HepG2 (cell line): Measurements from ENCODE around the gene LITAFD. TPM values are rescaled to one million over a fixed set of nuclear protein-coding genes. Genes with fewer than 3 reads are reported as not detected.

Experiments
- HDAC1 ChIP-seq: sonication (generic); formaldehyde crosslinking; IDR thresholded peaks from 2 replicates; pipeline ENCODE4 v1.5.1; 2020; ENCODE audit warnings: mild to moderate bottlenecking, missing genetic modification reagents
- HMGA1 ChIP-seq: sonication (generic); formaldehyde crosslinking; conservative IDR thresholded peaks from 2 replicates; pipeline ENCODE4 v1.4.0; 2020; ENCODE audit warnings: missing genetic modification reagents
- IKZF1 ChIP-seq: fragments of 450-650 bp; IDR thresholded peaks from 2 replicates; pipeline ENCODE4 v1.7.1; 2016
- JARID2 ChIP-seq: sonication (generic); formaldehyde crosslinking; IDR thresholded peaks from 2 replicates; pipeline ENCODE4 v1.8.1; 2023; ENCODE audit warnings: missing genetic modification reagents, inconsistent platforms; ENCODE audit not compliant: insufficient replicate concordance
- NFIB ChIP-seq: sonication (generic); formaldehyde crosslinking; IDR thresholded peaks from 2 replicates; pipeline ENCODE4 v1.9.0; 2021; ENCODE audit warnings: missing genetic modification reagents, mild to moderate bottlenecking, borderline replicate concordance
- NR2F6 ChIP-seq, 2 experiments: IDR thresholded peaks; 2 replicates each; pipeline ENCODE4 v1.6.1; 2016; ENCODE audit warnings: antibody characterized with exemption in 1 of 2, mild to moderate bottlenecking in 1 of 2
- PTBP1 ChIP-seq: fragments of 200-400 bp; formaldehyde crosslinking; IDR thresholded peaks from 2 replicates; pipeline ENCODE4 v1.6.1; 2018; ENCODE audit warnings: low read length, low read depth; ENCODE audit not compliant: poor library complexity, severe bottlenecking
- RBM39 ChIP-seq: fragments of 200-400 bp; formaldehyde crosslinking; IDR thresholded peaks from one replicate; pipeline ENCODE4 v1.6.1; 2018; ENCODE audit warnings: antibody characterized with exemption, mild to moderate bottlenecking, low read depth, low read length; ENCODE audit not compliant: poor library complexity, severe bottlenecking
- RFXANK ChIP-seq: IDR thresholded peaks from 2 replicates; pipeline ENCODE4 v1.6.1; 2016
- SPEN ChIP-seq: sonication (generic); formaldehyde crosslinking; IDR thresholded peaks from 2 replicates; pipeline ENCODE4 v1.5.1; 2020; ENCODE audit warnings: low read depth, mild to moderate bottlenecking, missing genetic modification reagents
- TAF15 ChIP-seq: fragments of 200-400 bp; formaldehyde crosslinking; IDR thresholded peaks from one replicate; pipeline ENCODE4 v1.6.1; 2018; ENCODE audit warnings: mild to moderate bottlenecking, low read depth, low read length; ENCODE audit not compliant: poor library complexity, severe bottlenecking
- XBP1 ChIP-seq: sonication (generic); formaldehyde crosslinking; IDR thresholded peaks from 2 replicates; pipeline ENCODE4 v1.5.0; 2020; ENCODE audit warnings: missing genetic modification reagents
- ZNF24 ChIP-seq: fragments of 450-650 bp; IDR thresholded peaks from 2 replicates; pipeline ENCODE4 v1.6.1; 2017; ENCODE audit warnings: antibody characterized with exemption, mild to moderate bottlenecking
- ZNF33A ChIP-seq: sonication (generic); formaldehyde crosslinking; IDR thresholded peaks from 2 replicates; pipeline ENCODE4 v1.5.1; 2020; ENCODE audit warnings: missing genetic modification reagents, mild to moderate bottlenecking, moderate library complexity, borderline replicate concordance
- ZNF441 ChIP-seq: sonication (generic); formaldehyde crosslinking; IDR thresholded peaks from 2 replicates; pipeline ENCODE4 v1.7.0; 2021; ENCODE audit warnings: missing genetic modification reagents, borderline replicate concordance
- ZNF569 ChIP-seq: sonication (generic); formaldehyde crosslinking; IDR thresholded peaks from 2 replicates; pipeline ENCODE4 v1.5.0; 2020; ENCODE audit warnings: mild to moderate bottlenecking, missing genetic modification reagents, moderate library complexity, borderline replicate concordance
- ZNF616 ChIP-seq: sonication (generic); formaldehyde crosslinking; IDR thresholded peaks from 2 replicates; pipeline ENCODE4 v1.5.0; 2020; ENCODE audit warnings: low read depth, mild to moderate bottlenecking, missing genetic modification reagents
- ZNF709 ChIP-seq: sonication (generic); formaldehyde crosslinking; IDR thresholded peaks from 2 replicates; pipeline ENCODE4 v1.5.0; 2020; ENCODE audit warnings: mild to moderate bottlenecking, missing genetic modification reagents
- ZNF83 ChIP-seq: sonication (generic); formaldehyde crosslinking; IDR thresholded peaks from 2 replicates; pipeline ENCODE4 v1.4.0; 2020; ENCODE audit warnings: missing genetic modification reagents, mild to moderate bottlenecking, borderline replicate concordance
- polyA plus RNA-seq, 8 experiments: library from polyadenylated mRNA; depleted of rRNA in 3 of 8; stranded (reverse) in 7 of 8; unstranded in 1 of 8; fragments of >200 nt; fragmentation: Illumina TruSeq in 4 of 8; extraction: Trizol in 4 of 8; gene quantifications; 2 replicates each; pipeline versions ENCODE4 v1.2.1 to v1.2.3, GENCODE V29; 2011 to 2016; ENCODE audit warnings: low read depth in 4 of 8, missing spikeins in 1 of 8, mixed read lengths in 1 of 8; ENCODE audit not compliant: insufficient read depth in 1 of 8
- total RNA-seq, 5 experiments: library from RNA; depleted of rRNA; stranded (reverse); fragments of >200 nt; fragmentation: Illumina TruSeq; extraction: Trizol; gene quantifications; 2 replicates each; pipeline ENCODE4 v1.2.3, GENCODE V29; 2016; ENCODE audit warnings: low read depth in 1 of 5
- TF ChIP-seq, protein P1 (sequence below): sonication (generic); formaldehyde crosslinking; IDR thresholded peaks from 2 replicates; pipeline ENCODE4 v1.5.1; 2020; ENCODE audit warnings: mild to moderate bottlenecking, moderate library complexity, missing genetic modification reagents
- TF ChIP-seq, protein P2 (sequence below): sonication (generic); formaldehyde crosslinking; IDR thresholded peaks from 2 replicates; pipeline ENCODE4 v1.9.0; 2022; ENCODE audit warnings: low read depth, missing genetic modification reagents
- TF ChIP-seq, protein P3 (sequence below): sonication (generic); formaldehyde crosslinking; IDR thresholded peaks from 2 replicates; pipeline ENCODE4 v1.4.0; 2020; ENCODE audit warnings: low read depth, mild to moderate bottlenecking, missing genetic modification reagents
- TF ChIP-seq, protein P4 (sequence below): sonication (generic); IDR thresholded peaks from 2 replicates; pipeline ENCODE4 v1.6.1; 2016; ENCODE audit warnings: low read depth, borderline replicate concordance
- TF ChIP-seq, protein P5 (sequence below): sonication (generic); formaldehyde crosslinking; IDR thresholded peaks from 2 replicates; pipeline ENCODE4 v1.8.0; 2022; ENCODE audit warnings: low read depth, missing genetic modification reagents

LITAFD gene
- total and polyA plus RNA-seq, 2 of the 13 experiments (the other 11 are each of a cell fraction or from before 2014, with no cell fraction given), result not detected

DNA sequence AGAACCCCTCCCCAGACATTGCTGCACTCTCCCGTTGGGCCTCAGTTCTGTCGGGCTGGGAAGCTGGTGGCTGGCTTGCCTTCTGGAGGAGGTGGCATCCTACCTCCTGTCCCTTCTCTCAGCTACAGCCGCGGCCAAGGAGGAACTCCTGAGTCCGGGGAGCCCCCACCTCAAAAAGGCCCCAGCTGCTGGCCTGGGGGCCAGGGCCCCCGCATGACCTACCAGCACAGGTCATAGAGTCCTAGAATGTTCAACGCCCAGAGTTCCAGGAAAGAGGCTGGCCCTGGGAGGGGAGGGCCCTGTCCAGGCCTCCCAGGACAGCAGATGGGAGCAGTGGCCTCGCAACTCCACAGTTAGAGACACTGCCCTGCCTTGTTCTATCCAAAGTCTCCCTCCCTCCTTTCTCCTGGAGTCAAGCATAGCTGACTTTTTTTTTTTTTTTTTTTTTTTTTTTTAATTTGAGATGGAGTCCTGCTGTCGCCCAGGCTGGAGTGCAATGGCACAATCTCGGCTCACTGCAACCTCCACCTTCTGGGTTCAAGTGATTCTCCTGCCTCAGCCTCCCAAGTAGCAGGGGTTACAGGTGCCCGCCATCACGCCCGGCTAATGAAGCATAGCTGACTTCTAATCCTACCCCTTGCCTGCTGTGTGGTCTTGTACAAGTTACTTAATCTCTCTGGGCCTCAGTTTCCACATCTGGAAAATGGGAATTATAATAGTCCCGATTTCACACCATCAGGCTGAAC, 20.4 kb upstream of the LITAFD start (continued):
- no peak for TF ChIP-seq SPEN (CRISPR knock-in tag)
- TF ChIP-seq, protein P1, sequence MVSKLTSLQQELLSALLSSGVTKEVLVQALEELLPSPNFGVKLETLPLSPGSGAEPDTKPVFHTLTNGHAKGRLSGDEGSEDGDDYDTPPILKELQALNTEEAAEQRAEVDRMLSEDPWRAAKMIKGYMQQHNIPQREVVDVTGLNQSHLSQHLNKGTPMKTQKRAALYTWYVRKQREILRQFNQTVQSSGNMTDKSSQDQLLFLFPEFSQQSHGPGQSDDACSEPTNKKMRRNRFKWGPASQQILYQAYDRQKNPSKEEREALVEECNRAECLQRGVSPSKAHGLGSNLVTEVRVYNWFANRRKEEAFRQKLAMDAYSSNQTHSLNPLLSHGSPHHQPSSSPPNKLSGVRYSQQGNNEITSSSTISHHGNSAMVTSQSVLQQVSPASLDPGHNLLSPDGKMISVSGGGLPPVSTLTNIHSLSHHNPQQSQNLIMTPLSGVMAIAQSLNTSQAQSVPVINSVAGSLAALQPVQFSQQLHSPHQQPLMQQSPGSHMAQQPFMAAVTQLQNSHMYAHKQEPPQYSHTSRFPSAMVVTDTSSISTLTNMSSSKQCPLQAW (CRISPR knock-in tag), result 0 out of 2 replicates have a peak, but pooled peaks have one; percentile 5
- no peak for TF ChIP-seq ZNF441 (CRISPR knock-in tag)
- peak; percentile 58 for TF ChIP-seq TAF15
- TF ChIP-seq IKZF1, result no peak
- no peak for TF ChIP-seq NFIB (CRISPR knock-in tag)
- no peak for TF ChIP-seq ZNF83 (CRISPR knock-in tag)
- TF ChIP-seq, protein P2, sequence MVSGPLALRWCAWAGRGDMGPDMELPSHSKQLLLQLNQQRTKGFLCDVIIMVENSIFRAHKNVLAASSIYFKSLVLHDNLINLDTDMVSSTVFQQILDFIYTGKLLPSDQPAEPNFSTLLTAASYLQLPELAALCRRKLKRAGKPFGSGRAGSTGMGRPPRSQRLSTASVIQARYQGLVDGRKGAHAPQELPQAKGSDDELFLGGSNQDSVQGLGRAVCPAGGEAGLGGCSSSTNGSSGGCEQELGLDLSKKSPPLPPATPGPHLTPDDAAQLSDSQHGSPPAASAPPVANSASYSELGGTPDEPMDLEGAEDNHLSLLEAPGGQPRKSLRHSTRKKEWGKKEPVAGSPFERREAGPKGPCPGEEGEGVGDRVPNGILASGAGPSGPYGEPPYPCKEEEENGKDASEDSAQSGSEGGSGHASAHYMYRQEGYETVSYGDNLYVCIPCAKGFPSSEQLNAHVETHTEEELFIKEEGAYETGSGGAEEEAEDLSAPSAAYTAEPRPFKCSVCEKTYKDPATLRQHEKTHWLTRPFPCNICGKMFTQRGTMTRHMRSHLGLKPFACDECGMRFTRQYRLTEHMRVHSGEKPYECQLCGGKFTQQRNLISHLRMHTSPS (CRISPR knock-in tag), result no peak
- TF ChIP-seq, protein P3, sequence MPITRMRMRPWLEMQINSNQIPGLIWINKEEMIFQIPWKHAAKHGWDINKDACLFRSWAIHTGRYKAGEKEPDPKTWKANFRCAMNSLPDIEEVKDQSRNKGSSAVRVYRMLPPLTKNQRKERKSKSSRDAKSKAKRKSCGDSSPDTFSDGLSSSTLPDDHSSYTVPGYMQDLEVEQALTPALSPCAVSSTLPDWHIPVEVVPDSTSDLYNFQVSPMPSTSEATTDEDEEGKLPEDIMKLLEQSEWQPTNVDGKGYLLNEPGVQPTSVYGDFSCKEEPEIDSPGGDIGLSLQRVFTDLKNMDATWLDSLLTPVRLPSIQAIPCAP (CRISPR knock-in tag), result no peak
- TF ChIP-seq ZNF616, result no peak
- TF ChIP-seq HMGA1, result no peak
- no peak for TF ChIP-seq ZNF24
- TF ChIP-seq, protein P4, sequence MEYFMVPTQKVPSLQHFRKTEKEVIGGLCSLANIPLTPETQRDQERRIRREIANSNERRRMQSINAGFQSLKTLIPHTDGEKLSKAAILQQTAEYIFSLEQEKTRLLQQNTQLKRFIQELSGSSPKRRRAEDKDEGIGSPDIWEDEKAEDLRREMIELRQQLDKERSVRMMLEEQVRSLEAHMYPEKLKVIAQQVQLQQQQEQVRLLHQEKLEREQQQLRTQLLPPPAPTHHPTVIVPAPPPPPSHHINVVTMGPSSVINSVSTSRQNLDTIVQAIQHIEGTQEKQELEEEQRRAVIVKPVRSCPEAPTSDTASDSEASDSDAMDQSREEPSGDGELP, result peak; percentile 54; the same call in 1 of the 2 replicates
- peak; percentile 52; the same call in 1 of the 2 replicates for TF ChIP-seq HDAC1 (CRISPR knock-in tag)
- TF ChIP-seq, protein P5, sequence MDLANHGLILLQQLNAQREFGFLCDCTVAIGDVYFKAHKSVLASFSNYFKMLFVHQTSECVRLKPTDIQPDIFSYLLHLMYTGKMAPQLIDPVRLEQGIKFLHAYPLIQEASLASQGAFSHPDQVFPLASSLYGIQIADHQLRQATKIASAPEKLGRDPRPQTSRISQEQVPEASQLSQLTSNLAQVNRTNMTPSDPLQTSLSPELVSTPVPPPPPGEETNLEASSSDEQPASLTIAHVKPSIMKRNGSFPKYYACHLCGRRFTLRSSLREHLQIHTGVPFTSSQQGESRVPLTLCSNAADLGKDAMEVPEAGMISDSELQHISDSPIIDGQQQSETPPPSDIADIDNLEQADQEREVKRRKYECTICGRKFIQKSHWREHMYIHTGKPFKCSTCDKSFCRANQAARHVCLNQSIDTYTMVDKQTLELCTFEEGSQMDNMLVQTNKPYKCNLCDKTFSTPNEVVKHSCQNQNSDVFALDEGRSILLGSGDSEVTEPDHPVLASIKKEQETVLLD (CRISPR knock-in tag), result no peak
- TF ChIP-seq PTBP1, result peak; percentile 88
- TF ChIP-seq ZNF33A (CRISPR knock-in tag), result no peak
- TF ChIP-seq XBP1 (CRISPR knock-in tag), result no peak
- no peak for TF ChIP-seq ZNF569 (CRISPR knock-in tag)
- no peak for TF ChIP-seq RBM39
- peak; percentile 65 for TF ChIP-seq NR2F6 (IDR thresholded peaks at IDR 0.05)
- TF ChIP-seq NR2F6 (CRISPR knock-in tag; IDR thresholded peaks at IDR 0.05), result peak; percentile 78
- TF ChIP-seq JARID2 (CRISPR knock-in tag), result no peak
- no peak for TF ChIP-seq ZNF709 (CRISPR knock-in tag)
- TF ChIP-seq RFXANK (CRISPR knock-in tag), result no peak
